Ramos (cell line): ENCODE data around the gene GBA3.

Experiments used
- in situ Hi-C: fragments of 300-500 bp; cut with MboI; formaldehyde crosslinking; loops from one replicate; pipeline ENCODE4 v1.14.3; 2022; ENCODE audit warnings: low sequenced_read_pairs; ENCODE audit not compliant: unreplicated experiment

Gene GBA3

DNA sequence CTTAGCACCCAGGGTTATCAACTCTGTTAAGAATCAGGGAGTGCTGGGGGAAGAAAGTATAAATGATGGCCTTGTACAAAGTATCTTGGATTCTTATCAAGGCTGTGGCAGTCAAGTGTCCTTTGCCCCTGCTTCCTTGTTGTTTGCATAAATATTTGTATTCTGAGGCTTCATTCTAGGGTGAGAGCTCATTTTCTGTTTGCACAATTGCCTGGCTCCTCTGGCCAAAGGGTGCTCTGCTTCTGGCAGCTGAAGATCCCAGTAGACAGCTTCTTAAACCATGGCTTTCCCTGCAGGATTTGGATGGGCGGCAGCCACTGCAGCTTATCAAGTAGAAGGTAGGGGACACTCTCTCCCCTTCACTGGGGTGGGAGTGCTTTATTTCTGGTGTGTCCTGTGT is at the start of gene GBA3:
Gene GBA3 (plus strand): TSS at position 202 of the 400 bp plus-strand sequence.
- in situ Hi-C loops: loop anchor here (10.0 to 25.0 kb wide), 2 partner anchors 288 to 905 kb away; no protein-coding TSS in a partner anchor

DNA sequence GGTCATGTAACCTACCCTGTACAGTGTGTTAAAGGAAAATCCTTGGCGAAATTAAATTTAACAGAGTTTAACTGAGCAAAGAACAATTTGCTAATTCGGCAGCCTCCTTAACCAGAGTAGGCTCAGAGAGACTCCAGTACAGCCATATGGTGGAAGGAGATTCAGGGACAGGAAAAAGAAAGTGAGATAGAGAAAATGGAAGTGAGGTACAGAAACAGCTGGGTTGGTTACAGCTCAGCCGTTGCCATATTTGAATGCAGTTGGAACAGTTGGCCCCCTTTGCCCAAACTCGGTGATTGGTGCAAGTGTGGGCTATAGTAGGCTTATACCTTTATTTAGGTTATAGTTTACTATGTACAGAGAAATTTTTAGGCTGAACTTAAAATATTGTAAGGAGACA is 48.8 kb upstream of the GBA3 start:
- in situ Hi-C loops: no loop called here

DNA sequence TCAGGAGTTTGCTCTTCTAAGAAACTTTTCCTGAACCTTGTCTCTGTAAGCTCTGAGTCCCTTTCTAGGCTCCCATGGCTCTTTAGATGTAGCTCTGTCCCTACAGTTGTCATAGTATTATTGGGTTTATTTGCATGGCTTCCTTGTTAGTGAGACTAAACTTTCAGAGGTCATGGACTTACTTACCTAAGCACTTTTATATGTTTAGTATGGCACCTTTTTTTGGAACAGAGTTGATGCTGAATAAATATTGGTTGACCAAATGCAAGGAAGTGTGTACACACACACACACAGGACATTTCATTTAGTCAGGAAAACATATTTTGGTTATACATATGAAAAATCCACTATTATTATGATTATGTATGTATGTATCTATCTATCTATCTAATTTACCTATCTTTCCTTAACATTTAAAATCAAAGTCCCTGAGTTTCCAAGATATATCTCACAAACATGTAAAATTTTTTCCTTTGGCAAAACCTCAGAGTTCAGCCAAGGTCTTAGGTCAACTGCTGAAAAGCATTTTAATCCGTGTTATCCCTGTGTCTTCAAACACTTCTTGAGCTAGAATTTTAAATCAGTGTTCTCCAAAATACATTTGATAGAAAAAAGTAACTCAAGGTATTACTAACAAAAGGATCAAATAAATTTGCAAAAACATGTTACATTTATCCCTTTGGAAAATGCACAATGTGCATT is 47.1 kb upstream of the GBA3 start:
- in situ Hi-C loops: no loop called here

DNA sequence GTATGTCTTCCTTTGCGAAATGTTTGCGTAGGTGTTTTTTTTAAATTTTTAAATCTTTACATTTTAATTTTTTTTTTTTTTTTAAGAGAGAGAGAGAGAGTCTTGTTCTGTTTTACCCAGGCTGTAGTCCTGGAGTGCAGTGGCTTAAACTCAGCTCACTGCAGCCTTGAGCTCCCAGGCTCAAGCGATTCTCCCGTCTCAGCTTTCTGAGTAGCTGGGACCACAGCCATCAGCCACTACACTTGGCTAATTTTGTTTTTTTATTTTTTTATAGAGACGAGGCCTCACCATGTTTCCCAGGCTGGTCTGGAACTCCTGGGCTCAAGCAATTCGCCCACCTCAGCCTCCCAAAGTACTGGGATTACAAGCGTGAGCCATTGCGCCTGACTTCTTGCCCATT is 43.7 kb upstream of the GBA3 start:
- in situ Hi-C loops: no loop called here

DNA sequence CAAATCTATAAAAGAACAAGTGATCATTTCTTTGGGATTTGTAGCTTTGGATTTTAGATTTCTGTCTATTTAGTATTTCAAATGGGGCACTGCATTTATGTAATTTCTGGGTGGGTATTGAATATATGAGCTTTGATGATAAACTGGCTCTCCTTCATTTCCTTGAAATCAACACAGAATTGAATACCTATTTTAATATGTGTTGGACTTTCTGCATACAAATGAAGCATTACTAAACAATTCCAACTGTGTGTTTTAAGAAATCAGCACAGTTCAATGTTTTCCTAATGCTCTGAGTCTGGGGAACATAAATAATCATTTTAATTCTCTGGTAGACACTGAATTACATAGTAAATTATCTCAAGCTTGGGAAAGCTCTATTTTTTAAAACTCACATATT is 42.0 kb upstream of the GBA3 start:
- in situ Hi-C loops: no loop called here

DNA sequence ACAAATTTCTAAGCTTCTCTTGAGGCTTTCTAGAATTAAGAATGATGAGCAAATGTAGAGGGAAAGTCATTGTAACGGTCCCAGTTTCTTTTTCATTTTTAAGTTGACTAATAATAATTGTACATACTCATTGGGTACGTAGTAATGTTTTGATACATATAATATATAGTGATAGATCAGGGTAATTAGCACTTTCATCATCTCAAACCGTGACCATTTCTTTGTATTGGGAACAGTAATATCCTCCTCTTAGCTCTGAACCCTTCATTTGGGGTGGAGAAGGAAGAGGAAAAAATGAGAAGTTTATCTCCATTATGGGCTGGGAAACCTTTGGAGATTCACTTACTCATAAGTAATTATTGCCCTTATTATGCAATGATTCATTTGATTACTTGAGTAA is 39.0 kb upstream of the GBA3 start:
- in situ Hi-C loops: no loop called here

DNA sequence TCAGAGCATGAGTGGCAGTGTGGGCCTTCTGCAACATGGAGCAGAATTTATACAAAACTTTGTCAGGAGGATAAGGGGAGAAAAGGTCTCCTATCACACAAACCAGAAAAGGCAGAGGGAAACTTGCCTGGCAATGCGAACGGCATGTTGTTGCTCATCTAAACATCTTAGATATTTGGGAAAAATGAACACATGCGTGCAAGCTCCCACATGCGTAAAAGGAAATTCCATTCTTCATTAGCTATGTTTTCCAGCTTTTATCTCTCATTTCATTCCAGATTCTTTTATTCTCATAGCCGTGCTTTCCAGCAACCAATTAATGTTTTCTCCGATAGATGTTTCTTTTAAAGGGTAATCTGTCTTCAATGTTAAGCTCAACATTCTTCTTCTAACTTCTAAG is 31.3 kb upstream of the GBA3 start:
- in situ Hi-C loops: no loop called here

DNA sequence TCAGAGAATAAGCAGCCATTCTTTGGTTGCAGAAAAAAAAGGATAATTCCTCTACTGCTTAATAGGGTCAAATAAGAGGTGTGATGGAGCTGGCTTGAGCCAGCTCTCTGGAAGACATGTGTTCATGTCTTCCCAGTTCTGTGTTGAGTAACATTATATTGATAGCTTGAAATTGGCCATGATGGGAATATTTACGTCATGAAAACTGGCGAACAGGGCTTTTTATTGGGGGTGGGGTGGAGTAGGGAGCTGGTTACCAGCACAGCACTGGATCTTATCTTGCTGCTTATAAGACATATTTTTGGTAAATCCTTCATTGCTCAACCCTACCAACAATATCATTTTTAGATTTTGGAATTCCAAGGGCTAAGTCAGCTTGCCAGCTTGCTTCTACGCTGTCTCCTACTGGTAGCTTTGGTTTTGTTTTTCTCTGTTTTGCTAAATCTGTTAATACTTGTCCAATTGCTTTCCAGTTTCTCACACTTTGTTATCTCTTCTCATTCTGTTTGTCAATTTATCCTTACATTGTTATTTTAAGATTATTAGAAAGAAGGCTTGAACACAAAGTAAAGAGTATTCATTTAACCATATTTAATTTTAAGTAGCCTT is 25.3 kb upstream of the GBA3 start:
- in situ Hi-C loops: no loop called here

DNA sequence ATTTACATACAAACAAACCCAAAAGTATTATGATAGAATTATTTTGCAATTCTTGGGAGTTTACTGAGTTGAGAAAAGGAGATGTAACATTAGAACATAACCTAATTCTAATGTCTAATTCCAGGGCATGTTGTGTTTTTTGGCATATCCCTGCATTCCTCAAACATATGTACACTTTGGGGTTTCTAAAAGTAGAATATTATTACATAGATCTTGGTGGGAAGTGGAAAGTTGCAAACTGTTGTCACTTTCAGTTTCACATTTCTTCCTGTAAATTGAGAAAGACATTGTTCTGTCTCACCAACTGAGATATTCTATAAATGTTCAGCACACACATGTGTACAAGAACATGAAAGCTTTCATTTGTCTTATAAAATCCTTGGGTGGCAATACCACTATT is 24.4 kb upstream of the GBA3 start:
- in situ Hi-C loops: no loop called here

DNA sequence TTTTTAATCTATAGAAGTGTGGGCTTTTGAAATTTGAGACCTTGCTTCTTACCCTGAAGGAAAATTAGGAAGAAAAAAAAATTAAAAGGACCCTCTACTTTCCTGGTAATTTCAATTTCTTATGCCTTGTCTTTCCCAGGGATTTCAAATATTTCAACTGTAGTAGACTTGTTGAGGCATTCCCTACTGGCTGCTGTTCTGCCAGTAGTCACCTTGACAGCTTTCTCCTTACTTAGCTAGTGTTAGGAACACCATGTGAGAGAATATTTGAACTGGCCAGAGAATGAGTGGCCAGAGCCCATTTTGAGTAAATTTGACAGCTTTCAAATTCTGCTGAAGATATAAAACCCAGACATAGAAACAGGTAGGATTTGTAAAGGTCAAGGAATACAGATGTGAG is 24.0 kb upstream of the GBA3 start:
- in situ Hi-C loops: no loop called here

DNA sequence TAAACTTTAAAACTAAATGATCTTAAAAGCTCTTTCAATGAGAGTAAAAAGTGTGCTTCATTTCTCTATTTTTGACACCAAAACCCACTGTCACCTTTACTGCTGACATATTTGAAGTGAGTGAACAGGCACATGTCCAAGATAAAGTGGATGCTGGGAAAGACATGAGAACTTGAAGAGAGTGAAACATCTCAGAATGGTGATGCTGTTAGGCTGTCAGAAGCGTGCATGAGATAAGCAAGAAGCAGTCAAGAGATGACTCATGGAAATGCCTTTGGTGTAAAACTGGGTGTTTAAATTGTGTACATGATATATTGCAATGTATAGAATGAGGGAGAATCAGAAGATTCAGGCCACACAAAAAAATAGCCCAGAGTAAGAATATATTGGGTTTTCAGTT is 21.8 kb upstream of the GBA3 start:
- in situ Hi-C loops: no loop called here

DNA sequence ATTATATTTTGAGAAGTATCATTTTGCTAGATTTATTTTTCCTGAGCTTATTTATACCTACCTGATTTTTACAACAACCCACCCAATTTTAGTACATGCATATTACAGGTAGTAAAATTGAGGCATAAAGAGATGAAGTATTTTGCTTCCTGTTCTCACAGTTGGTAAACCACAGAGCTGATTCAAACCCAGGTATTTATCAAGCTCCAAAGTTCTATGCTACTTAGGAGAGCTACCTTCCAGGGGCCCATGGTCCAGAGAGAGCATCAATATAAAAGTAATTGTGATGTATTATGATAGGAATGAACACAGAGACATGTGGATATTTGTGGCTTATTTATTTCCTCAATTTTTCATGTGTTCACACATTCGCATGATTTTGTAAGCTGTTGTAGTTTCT is 20.2 kb upstream of the GBA3 start:
- in situ Hi-C loops: no loop called here

DNA sequence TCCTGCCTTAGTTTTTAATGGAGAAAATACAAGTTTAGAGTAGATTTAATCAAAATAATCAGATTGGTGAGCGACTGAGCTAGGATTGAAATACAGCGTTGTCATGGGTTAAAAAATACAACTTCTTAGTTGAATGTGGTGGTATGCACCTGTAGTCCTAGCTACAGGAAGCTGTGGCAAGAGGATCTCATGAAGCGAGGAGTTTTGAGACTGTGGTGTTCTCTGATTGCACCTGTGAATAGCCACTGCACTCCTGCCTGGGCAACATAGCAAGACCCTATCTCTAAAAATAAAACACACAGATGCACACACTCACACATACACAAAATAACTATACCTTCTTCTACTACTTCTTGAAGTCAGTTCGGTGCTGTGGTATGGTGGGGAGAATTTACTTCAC is 19.8 kb upstream of the GBA3 start:
- in situ Hi-C loops: no loop called here

DNA sequence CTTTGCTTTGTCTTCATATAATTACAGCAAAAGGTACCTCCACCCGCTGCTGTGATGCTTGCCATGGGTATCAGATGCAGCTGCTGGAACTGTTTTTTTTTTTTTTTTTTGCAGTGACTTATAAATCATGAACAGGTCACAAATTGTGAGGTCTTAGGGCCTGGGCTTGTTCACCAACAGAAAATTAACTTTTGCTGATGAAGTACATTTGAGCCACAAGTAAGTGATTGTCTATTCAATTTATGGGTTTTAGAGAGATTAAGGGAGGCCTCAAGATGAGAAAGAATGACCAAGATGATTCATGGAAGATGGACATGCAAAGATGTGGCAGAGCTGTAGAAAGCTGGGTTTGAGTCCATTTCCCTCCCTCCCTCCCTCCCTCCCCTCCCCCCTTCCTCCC is 18.0 kb upstream of the GBA3 start:
- in situ Hi-C loops: loop anchor here (25.0 kb wide), 1 partner anchor 887 kb away; no protein-coding TSS in a partner anchor

DNA sequence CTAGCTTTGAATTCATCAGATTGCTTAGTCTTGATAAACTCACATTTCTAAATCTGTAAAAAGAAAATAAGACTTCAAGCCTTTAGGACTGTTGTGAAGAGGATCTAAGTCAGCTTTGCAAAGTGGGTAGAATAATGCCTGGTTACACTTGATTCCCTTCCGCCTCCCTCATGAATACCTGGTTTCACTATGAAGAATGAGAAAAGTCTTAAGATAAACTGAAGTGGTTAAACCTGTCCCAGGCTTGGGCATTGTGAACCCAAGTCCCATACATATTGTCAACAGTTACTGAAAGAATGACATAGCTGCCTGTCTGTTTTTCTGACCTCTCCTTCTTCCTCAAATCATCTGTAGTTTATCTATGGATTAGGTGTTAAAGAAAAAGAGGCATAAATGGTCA is 16.7 kb upstream of the GBA3 start:
- in situ Hi-C loops: loop anchor here (25.0 kb wide), 1 partner anchor 889 kb away; no protein-coding TSS in a partner anchor

DNA sequence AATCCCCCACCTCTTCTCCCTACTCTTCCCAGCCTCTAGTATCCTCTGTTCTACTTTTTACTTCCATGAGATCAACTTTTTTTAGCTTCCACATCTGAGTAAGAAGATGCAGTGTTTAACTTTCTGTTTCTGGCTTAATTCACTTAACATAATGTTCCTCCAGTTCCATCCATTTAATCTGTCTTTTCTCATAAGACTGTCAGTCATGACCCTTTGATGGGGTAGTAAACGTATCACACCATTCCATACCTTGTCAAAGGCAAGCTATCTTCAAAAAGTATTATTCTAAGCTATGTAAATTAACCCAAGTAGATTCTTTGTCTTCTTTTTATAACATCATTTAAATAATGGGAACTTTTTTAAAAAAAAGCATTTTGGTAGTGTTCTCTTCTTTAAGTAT is 15.0 kb upstream of the GBA3 start:
- in situ Hi-C loops: loop anchor here (25.0 kb wide), 1 partner anchor 890 kb away; no protein-coding TSS in a partner anchor

DNA sequence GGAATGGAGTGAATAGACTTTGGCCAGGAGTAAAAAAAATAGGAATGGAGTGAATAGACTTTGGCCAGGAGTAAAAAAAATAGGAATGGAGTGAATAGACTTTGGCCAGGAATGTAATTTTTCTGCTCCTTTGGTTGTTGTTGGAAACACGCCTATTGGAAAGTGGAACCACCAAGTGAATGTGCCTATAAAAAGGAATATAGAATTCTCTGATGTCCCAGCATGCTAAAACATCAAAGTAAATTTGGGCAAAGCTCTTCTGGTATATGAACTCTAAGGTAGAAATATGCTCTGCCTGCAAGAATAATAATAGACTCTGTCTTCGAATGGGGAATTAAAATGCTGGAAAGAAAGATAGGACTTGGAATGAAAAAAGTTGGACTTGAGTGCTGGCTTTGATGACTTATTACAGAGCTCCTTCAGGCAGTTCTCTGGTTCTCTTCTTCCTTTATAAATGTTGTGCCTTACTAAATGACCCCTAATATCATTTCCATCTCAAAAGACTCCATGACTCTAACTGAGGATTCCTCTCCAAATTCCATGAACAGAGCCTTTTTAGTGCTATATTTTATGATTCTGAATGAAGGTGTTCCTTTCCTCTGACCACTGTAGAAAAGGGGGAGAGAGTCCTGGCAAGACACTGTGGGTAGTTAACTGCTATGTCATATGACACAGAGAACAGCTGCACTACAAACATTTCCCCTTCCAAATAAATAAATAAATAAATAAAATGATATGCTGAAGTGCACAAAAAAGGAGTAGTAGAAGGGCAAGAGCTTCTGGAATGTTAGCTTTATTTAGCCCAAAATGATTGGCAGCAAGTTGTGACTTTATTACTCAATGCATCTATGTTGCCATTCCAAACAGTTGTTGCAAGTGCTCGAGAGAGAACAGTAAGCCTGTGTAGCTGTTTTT is 13.5 kb upstream of the GBA3 start:
- in situ Hi-C loops: loop anchor here (25.0 kb wide), 1 partner anchor 892 kb away; no protein-coding TSS in a partner anchor

DNA sequence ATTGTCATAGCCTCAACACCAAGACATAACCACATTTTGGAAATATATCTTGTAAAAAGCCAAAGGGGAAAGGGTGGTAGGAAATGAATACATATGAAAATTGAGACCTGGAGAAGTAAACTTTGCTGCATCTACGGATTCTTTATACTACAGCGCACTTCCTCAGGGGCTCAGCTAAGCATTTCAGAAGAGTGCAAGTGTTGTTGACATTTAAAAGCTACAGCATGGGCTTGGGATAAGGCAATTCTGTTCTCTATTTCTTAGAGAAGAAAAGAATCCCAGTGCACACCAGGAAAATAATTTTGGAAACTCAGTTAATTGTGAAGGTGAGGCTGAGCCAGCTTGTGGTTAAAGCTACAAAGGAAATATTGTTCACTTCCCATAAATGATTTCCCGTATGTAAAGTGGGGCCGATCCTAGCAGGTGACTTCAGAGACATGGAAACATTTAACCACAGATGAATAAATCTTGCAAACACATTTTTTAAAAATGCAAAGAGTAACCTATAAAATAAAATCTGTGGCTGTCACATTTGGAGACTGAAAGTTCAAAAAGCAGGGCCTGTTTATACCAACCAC is 12.6 kb upstream of the GBA3 start:
- in situ Hi-C loops: loop anchor here (25.0 kb wide), 1 partner anchor 893 kb away; no protein-coding TSS in a partner anchor

DNA sequence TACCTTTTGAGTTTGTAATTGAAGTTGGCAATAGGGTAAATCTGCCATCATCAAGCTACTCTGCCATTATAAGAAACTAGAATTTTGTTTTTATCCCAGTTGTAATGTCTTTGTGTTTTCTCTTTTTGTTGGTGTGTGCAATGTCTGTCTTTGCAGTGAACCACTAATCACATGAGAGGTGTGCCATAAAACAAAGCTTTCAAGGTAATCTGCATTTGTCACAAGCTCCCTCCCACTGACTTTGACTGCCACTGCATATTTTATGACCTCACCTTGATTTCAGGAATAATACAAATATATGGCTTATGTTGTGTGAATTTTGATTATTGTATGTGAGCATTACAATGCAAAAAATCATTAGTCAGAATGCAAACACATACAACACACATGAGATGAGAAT is 9.0 kb upstream of the GBA3 start:
- in situ Hi-C loops: loop anchor here (25.0 kb wide), 1 partner anchor 896 kb away; no protein-coding TSS in a partner anchor

DNA sequence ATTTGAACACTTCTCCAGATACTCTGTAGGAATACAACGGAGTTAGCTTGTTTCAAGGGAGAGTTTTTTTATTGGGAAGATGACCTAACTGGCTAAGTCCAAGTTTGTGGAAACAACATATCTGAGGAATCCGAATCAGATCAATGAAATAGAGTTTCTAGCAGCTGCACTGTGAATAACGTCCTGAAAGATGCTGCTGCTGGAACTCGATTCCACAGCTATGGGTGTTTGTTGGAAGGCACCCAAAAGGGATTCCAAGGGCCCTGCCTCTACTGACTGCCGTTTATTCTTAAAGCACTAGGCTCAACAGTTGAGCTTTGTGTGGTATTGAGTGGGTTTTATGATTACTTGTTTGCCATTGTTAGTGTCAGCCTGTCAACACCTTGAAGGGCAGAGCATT is 6.6 kb upstream of the GBA3 start:
- in situ Hi-C loops: loop anchor here (25.0 kb wide), 1 partner anchor 899 kb away; no protein-coding TSS in a partner anchor
